ENCODE data around the gene ORC5. TPM values are rescaled to one million over a fixed set of nuclear protein-coding genes. Genes with fewer than 3 reads are reported as not detected.
A peak's percentile ranks its signal among the peaks of the same experiment; 100 is the strongest.

The ORC5 gene
- total and polyA plus RNA-seq, 2 of the 13 experiments (the other 11 are each of a cell fraction or from before 2014, with no cell fraction given) = 4.8 to 18.8 TPM

- TF ChIP-seq THAP9 (CRISPR knock-in tag; IDR thresholded peaks at IDR 0.05; ENCODE audit: borderline replicate concordance) = no peak
- no peak for TF ChIP-seq ZNF333 (CRISPR knock-in tag; IDR thresholded peaks at IDR 0.05; ENCODE audit: borderline replicate concordance)
- peak; percentile 39; the same call in 1 of the 2 replicates for TF ChIP-seq HNF1B (CRISPR knock-in tag; IDR thresholded peaks at IDR 0.05)
- no peak for TF ChIP-seq DMTF1 (CRISPR knock-in tag; IDR thresholded peaks at IDR 0.05)
- no peak for TF ChIP-seq ZNF816 (CRISPR knock-in tag; IDR thresholded peaks at IDR 0.05; ENCODE audit: borderline replicate concordance)
- no peak for TF ChIP-seq TOE1 (CRISPR knock-in tag; IDR thresholded peaks at IDR 0.05)
- TF ChIP-seq EHMT2 (IDR thresholded peaks at IDR 0.05; ENCODE audit: borderline replicate concordance, low read depth, low read length) = no peak
- TF ChIP-seq RAD21 (CRISPR knock-in tag; IDR thresholded peaks at IDR 0.05) = peak; percentile 61
- no peak for TF ChIP-seq ZBTB14 (CRISPR knock-in tag; IDR thresholded peaks at IDR 0.05)
- TF ChIP-seq JUN (CRISPR knock-in tag; IDR thresholded peaks at IDR 0.05) = no peak
- TF ChIP-seq SKI (IDR thresholded peaks at IDR 0.05; ENCODE audit: partially characterized antibody) = no peak
- TF ChIP-seq HOMEZ (CRISPR knock-in tag; IDR thresholded peaks at IDR 0.05; ENCODE audit: low read depth) = no peak
- 0 out of 4 replicates have a peak, but pooled peaks of 1 of the 2 experiments have one; percentile 15 for TF ChIP-seq HMGXB4 (CRISPR knock-in tag; IDR thresholded peaks at IDR 0.05; ENCODE audit: borderline replicate concordance in 1 of 2, low read depth in 1 of 2)
Observed at GRCh38 chr7:104231054-104232046, 23.5 kb upstream of the ORC5 start (continued).

All from HepG2 (cell line).